MM.1S (cell line): Measurements from ENCODE around the gene FAM184A.

Experiments
- DNase-seq: peaks from one replicate; pipeline ENCODE4 v3.0.0-alpha.2; 2015
- H2AFZ ChIP-seq: fragments of 300-600 bp; sonication (generic); 2 replicates; pipeline ENCODE4 v1.6.0; 2016; ENCODE audit warnings: antibody characterized with exemption, low read length
- H3F3A ChIP-seq: fragments of 300-600 bp; sonication (generic); 2 replicates; pipeline ENCODE4 v1.6.1; 2016; ENCODE audit warnings: mild to moderate bottlenecking, antibody characterized with exemption, low read length, moderate library complexity, mixed read lengths; ENCODE audit not compliant: insufficient read depth
- H3K27ac ChIP-seq: fragments of 300-600 bp; sonication (generic); 2 replicates; pipeline ENCODE4 v1.5.1; 2016; ENCODE audit warnings: mild to moderate bottlenecking, low read length
- H3K27me3 ChIP-seq: fragments of 300-600 bp; sonication (generic); replicated peaks from 2 replicates; pipeline ENCODE4 v1.6.0; 2016; ENCODE audit warnings: low read length; ENCODE audit not compliant: insufficient read depth
- H3K36me3 ChIP-seq: fragments of 300-600 bp; sonication (generic); replicated peaks from 2 replicates; pipeline ENCODE4 v1.6.1; 2016; ENCODE audit warnings: mild to moderate bottlenecking, low read length, mixed read lengths; ENCODE audit not compliant: insufficient read depth
- H3K4me1 ChIP-seq: fragments of 300-600 bp; sonication (generic); 2 replicates; pipeline ENCODE4 v1.6.1; 2016; ENCODE audit warnings: low read length, mixed read lengths
- H3K4me2 ChIP-seq: fragments of 300-600 bp; sonication (generic); 2 replicates; pipeline ENCODE4 v1.6.0; 2016; ENCODE audit warnings: low read depth, low read length
- H3K4me3 ChIP-seq: fragments of 300-600 bp; sonication (generic); 2 replicates; pipeline ENCODE4 v1.5.1; 2016; ENCODE audit warnings: low read length, mixed read lengths
- H3K79me2 ChIP-seq: fragments of 300-600 bp; sonication (generic); 2 replicates; pipeline ENCODE4 v1.6.1; 2016; ENCODE audit warnings: mixed run types, low read length, mixed read lengths
- H3K9ac ChIP-seq: fragments of 300-600 bp; sonication (generic); 2 replicates; pipeline ENCODE4 v1.6.1; 2016; ENCODE audit warnings: low read length, mixed read lengths
- H3K9me2 ChIP-seq: fragments of 300-600 bp; sonication (generic); replicated peaks from 2 replicates; pipeline ENCODE4 v1.6.1; 2016; ENCODE audit warnings: mild to moderate bottlenecking, low read length, mixed read lengths; ENCODE audit not compliant: insufficient read depth
- H3K9me3 ChIP-seq: fragments of 300-600 bp; sonication (generic); replicated peaks from 2 replicates; pipeline ENCODE4 v1.6.1; 2016; ENCODE audit warnings: mild to moderate bottlenecking, low read length, mixed read lengths; ENCODE audit not compliant: insufficient read depth
- H4K20me1 ChIP-seq: fragments of 300-600 bp; sonication (generic); 2 replicates; pipeline ENCODE4 v1.6.1; 2016; ENCODE audit warnings: mild to moderate bottlenecking, low read length, moderate library complexity, mixed read lengths; ENCODE audit not compliant: insufficient read depth
- CTCF ChIP-seq: fragments of 300-600 bp; sonication (generic); IDR thresholded peaks from 2 replicates; pipeline ENCODE4 v1.5.1; 2016; ENCODE audit warnings: antibody characterized with exemption, low read length, mixed read lengths
- EZH2 ChIP-seq: fragments of 300-600 bp; sonication (generic); optimal IDR thresholded peaks from 2 replicates; pipeline ENCODE3; 2017; ENCODE audit warnings: low read depth, mild to moderate bottlenecking, antibody characterized with exemption, low read length, mixed read lengths
- EZH2phosphoT487 ChIP-seq: fragments of 300-600 bp; sonication (generic); IDR thresholded peaks from 2 replicates; pipeline ENCODE4 v1.6.1; 2018; ENCODE audit warnings: antibody characterized with exemption, low read length

Gene FAM184A

GRCh38 chr6:119076173-119076572 is 2.3 kb downstream of the FAM184A start:
- no peaks in the 10 kb centered on the region for H3K4me1 ChIP-seq
- peaks cover 10% of the 10 kb centered on the region for H3F3A ChIP-seq
- H3K9me3 ChIP-seq, result no peaks in the 10 kb centered on the region
- no peak overlapping the region for H3K9ac ChIP-seq
- no peaks in the 10 kb centered on the region for H3K9me2 ChIP-seq
- no peaks in the 10 kb centered on the region for H3K79me2 ChIP-seq
- H3K27ac ChIP-seq, result no peak overlapping the region
- H2AFZ ChIP-seq, result no peak overlapping the region
- H3K4me2 ChIP-seq, result no peak overlapping the region
- TF ChIP-seq CTCF (no peak), EZH2 (no peak), EZH2phosphoT487 (no peak)
- no peaks in the 10 kb centered on the region for H3K36me3 ChIP-seq
- H4K20me1 ChIP-seq, result no peaks in the 10 kb centered on the region
- H3K27me3 ChIP-seq, result peaks cover 10% of the 10 kb centered on the region; the same call in 1 of the 2 replicates
- no peak overlapping the region for H3K4me3 ChIP-seq
- DNase-seq, result no peak

- no peak overlapping the region for H3K4me3 ChIP-seq
- peaks cover 10% of the 10 kb centered on the region; the same call in 1 of the 2 replicates for H3K27me3 ChIP-seq
- H3K4me2 ChIP-seq, result no peak overlapping the region
- no peaks in the 10 kb centered on the region for H3K9me3 ChIP-seq
- no peaks in the 10 kb centered on the region for H3K9me2 ChIP-seq
- peaks cover 10% of the 10 kb centered on the region for H3F3A ChIP-seq
- no peak overlapping the region for H3K9ac ChIP-seq
- no peaks in the 10 kb centered on the region for H4K20me1 ChIP-seq
- H3K79me2 ChIP-seq, result no peaks in the 10 kb centered on the region
- H3K36me3 ChIP-seq, result no peaks in the 10 kb centered on the region
- H3K4me1 ChIP-seq, result no peaks in the 10 kb centered on the region
- H3K27ac ChIP-seq, result no peak overlapping the region
- H2AFZ ChIP-seq, result no peak overlapping the region
- TF ChIP-seq EZH2phosphoT487 (no peak), EZH2 (no peak), CTCF (no peak)
- no peak for DNase-seq
Measured at GRCh38 chr6:119075200-119075981, 3.1 kb downstream of the FAM184A start.

- Histone ChIP-seq H3K79me2 (no peaks in the 10 kb centered on the region), H3K9me2 (no peaks in the 10 kb centered on the region), H3K9me3 (no peaks in the 10 kb centered on the region), H3K4me2 (no peak overlapping the region), H3K9ac (no peak overlapping the region), H4K20me1 (no peaks in the 10 kb centered on the region), H2AFZ (no peak overlapping the region), H3K36me3 (no peaks in the 10 kb centered on the region), H3F3A (no peaks in the 10 kb centered on the region), H3K27ac (no peak overlapping the region), H3K4me1 (no peaks in the 10 kb centered on the region), H3K4me3 (no peak overlapping the region), H3K27me3 (no peaks in the 10 kb centered on the region)
- TF ChIP-seq EZH2phosphoT487 (no peak), CTCF (no peak), EZH2 (no peak)
- DNase-seq, result no peak
Measured at GRCh38 chr6:119073307-119074051, 5.0 kb downstream of the FAM184A start.
